HG03196 (cell line): ENCODE results near the gene INPP5J.
"Not testable (repeated sequence)": the region's sequence is repeated elsewhere in the genome, so short reads cannot be mapped to it uniquely, and the experiment has no call there.

ENCODE experiments used
- ATAC-seq: cut with Tn5 transposase; IDR thresholded peaks from one replicate; pipeline ENCODE4 v1.9.1; 2021; ENCODE audit not compliant: unreplicated experiment

INPP5J gene

GRCh38 chr22:31122532-31123291 lies at the start of gene INPP5J:
Gene INPP5J, plus strand, starts transcription at chr22:31122966. Its CDS starts 49 bp downstream, at chr22:31123015.
- no peak for ATAC-seq

GRCh38 chr22:31073125-31073524 lies 49.6 kb upstream of the INPP5J start:
- not testable (repeated sequence) for ATAC-seq

GRCh38 chr22:31073545-31074145 lies 49.1 kb upstream of the INPP5J start:
- ATAC-seq: not testable (repeated sequence)

GRCh38 chr22:31075961-31076360 lies 46.8 kb upstream of the INPP5J start:
- no peak for ATAC-seq

- no peak for ATAC-seq
Measured at GRCh38 chr22:31077681-31078080, 45.1 kb upstream of the INPP5J start.

GRCh38 chr22:31078389-31078788 lies 44.4 kb upstream of the INPP5J start:
- not testable (repeated sequence) for ATAC-seq

GRCh38 chr22:31079095-31079642 lies 43.6 kb upstream of the INPP5J start:
- no peak for ATAC-seq

GRCh38 chr22:31080164-31080847 lies 42.5 kb upstream of the INPP5J start:
- no peak for ATAC-seq

- peak; percentile 61 for ATAC-seq
Measured at GRCh38 chr22:31080848-31081649, 41.7 kb upstream of the INPP5J start, which contains the start of gene SMTN. Gene SMTN, plus strand, starts transcription at chr22:31081318. Its CDS starts 1,941 bp downstream, at chr22:31083259.

GRCh38 chr22:31081963-31082605 lies 40.7 kb upstream of the INPP5J start:
- ATAC-seq: no peak

- no peak for ATAC-seq
Measured at GRCh38 chr22:31082606-31083376, 40.0 kb upstream of the INPP5J start.

- no peak for ATAC-seq
Measured at GRCh38 chr22:31083377-31083768, 39.4 kb upstream of the INPP5J start.

GRCh38 chr22:31083923-31084810 lies 38.6 kb upstream of the INPP5J start:
- no peak for ATAC-seq

GRCh38 chr22:31084811-31085492 lies 37.8 kb upstream of the INPP5J start:
- ATAC-seq: peak; percentile 38

- no peak for ATAC-seq
Measured at GRCh38 chr22:31085493-31085824, 37.3 kb upstream of the INPP5J start.

- no peak for ATAC-seq
Measured at GRCh38 chr22:31085928-31086327, 36.8 kb upstream of the INPP5J start.

- ATAC-seq: no peak
Measured at GRCh38 chr22:31086703-31087330, 35.9 kb upstream of the INPP5J start.
